SH-SY5Y (cell line): ENCODE measurements around the gene TMEM119.

ENCODE experiments used
- GATA2 ChIP-seq: IDR thresholded peaks from 2 replicates; pipeline ENCODE4 v1.6.1; 2011; ENCODE audit warnings: mild to moderate bottlenecking, low read depth, low read length
- GATA3 ChIP-seq: IDR thresholded peaks from 2 replicates; pipeline ENCODE4 v1.6.1; 2011; ENCODE audit warnings: low read depth, mild to moderate bottlenecking, low read length, moderate library complexity

GRCh38 chr12:108560752-108561719, 36.8 kb downstream of the TMEM119 start, which contains the start of gene SART3:
- TF ChIP-seq GATA3 (no peak), GATA2 (no peak)
